GM19328 (cell line): ENCODE data around the gene PPM1D.
"Not testable (repeated sequence)": the region's sequence is repeated elsewhere in the genome, so short reads cannot be mapped to it uniquely, and the experiment has no call there.

Experiments
- ATAC-seq: cut with Tn5 transposase; IDR thresholded peaks from one replicate; pipeline ENCODE4 v1.9.1; 2021; ENCODE audit warnings: mild to moderate bottlenecking, moderate library complexity; ENCODE audit not compliant: unreplicated experiment

Gene PPM1D

DNA sequence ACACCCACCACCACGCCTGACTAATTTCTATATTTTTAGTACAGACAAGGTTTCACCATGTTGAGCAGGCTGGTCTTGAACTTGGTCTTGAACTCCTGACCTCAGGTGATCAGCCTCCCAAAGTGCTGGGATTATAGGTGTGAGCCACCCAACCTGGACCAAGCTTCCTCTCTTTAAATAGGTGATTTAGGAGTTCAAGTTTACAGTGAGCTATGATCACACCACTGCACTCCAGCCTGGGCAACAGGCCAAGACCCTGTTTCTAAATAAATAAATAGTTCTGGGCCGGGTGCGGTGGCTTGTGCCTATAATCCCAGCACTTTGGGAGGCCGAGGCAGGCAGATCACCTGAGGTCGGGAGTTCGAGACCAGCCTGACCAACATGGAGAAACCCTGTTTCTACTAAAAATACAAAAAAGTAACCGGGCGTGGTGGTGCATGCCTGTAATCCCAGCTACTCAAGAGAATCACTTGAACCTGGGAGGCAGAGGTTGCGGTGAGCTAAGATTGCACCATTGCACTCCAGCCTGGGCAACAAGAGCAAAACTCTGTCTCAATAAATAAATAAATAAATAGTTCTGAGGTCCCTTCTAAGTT is 6.5 kb upstream of the PPM1D start:
- ATAC-seq: not testable (repeated sequence)

GRCh38 chr17:60594170-60594569 is 5.8 kb upstream of the PPM1D start:
- not testable (repeated sequence) for ATAC-seq

GRCh38 chr17:60594734-60595133 is 5.3 kb upstream of the PPM1D start:
- ATAC-seq: no peak

GRCh38 chr17:60597297-60597696 is 2.7 kb upstream of the PPM1D start:
- ATAC-seq: no peak

DNA sequence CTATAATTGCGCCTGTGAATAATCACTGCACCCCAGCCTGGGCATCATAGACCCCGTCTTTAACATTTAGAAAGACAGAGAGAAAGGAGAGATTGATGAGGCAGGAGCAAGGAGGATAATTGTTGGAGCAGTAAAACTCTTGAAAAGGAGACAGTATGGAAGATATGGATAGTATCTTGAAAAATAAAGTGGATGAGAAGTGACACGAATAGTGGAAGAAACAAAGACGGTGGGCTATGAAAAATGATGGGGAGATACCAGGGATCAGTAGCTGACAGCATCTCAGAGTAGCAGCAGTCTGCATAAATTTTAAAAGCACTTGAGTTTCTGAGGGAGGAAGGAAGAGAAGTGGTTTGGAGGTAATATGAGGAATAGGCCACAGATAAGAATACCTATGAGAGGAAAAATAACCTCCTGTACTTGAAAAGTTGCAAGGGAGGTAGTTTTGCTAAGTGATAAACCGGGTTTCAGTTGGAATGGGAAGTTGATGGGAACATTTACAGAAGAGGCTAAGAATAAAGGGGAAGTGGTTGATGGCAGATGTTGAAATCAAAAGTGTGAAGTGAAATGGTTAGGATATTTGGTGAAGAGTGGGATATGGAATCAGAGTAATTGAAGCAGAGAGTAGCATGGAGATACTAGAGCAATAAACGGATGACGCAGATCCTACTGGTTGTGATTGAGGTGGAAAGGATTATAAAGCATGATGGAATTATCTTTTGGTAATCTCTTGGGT is 1.8 kb upstream of the PPM1D start:
- ATAC-seq: no peak

- no peak for ATAC-seq
These were observed 773 bp upstream of the PPM1D start for GRCh38 chr17:60599220-60599619.

DNA sequence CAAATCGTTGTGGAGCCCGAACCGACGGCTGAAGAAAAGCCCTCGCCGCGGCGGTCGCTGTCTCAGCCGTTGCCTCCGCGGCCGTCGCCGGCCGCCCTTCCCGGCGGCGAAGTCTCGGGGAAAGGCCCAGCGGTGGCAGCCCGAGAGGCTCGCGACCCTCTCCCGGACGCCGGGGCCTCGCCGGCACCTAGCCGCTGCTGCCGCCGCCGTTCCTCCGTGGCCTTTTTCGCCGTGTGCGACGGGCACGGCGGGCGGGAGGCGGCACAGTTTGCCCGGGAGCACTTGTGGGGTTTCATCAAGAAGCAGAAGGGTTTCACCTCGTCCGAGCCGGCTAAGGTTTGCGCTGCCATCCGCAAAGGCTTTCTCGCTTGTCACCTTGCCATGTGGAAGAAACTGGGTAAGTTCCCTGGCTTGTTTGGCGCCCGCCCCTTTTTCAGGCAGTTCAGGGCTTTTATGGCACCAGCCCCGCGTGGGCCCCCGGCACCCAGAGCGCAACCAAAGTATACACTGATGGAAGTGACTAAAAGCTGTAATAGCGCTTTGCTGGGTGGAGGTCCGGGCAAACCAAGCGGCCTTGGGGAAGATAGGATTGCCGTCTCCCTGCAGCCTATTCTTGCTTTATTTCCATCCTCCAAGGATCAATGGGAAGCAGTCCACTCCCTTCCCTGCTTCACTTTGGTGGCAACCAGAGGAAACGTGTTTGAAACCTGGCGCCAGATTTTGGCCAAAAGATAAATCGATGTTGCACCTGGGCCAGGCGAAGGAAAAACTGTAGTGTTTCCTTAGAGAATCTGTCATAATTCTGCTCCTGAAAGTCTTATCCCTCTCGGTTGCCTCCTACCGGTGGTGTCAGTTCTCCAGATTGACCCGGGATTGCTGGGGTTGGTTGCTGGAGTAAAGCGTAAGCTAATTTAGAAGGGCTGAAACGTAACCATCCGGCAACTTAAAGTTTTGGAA is 775 bp downstream of the PPM1D start:
- ATAC-seq: no peak

GRCh38 chr17:60601447-60602384 is 1.7 kb downstream of the PPM1D start:
- no peak for ATAC-seq

GRCh38 chr17:60602385-60602742 is 2.4 kb downstream of the PPM1D start:
- ATAC-seq: no peak

DNA sequence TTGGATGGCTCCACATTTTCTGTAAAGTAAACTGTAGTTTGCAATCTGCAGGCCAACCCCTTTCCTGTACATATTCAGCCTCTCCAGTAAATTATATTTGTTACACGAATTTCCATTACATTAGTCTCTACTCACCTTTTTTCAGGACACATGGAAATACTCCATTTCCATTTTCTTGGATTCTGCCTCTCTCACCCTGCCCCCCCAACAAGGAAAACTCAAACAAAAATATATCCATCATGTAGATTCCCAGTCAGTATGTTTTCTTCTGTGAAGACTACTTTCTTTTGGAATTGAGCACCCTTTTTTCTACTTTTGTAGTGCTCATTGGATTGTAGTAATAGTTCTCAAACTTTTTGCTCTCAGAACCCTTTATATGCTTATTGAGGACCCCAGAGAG is 2.9 kb downstream of the PPM1D start:
- no peak for ATAC-seq

DNA sequence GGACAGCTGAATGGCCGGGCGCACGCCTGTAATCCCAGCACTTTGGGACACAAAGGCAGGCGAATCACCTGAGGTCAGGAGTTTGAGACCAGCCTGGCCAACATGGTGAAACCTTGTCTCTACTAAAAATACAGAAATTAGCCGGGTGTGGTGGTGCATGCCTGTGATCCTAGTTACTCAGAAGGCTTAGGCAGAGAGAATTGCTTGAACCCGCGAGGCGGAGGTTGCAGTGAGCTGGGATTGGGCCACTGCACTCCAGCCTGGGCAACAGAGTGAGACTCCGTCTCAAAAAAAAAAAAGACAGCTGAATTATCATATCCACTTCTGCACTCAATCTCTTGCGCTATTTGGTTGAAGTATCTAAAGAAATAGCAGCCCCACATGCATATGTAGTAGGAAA is 3.5 kb downstream of the PPM1D start:
- ATAC-seq: not testable (repeated sequence)

DNA sequence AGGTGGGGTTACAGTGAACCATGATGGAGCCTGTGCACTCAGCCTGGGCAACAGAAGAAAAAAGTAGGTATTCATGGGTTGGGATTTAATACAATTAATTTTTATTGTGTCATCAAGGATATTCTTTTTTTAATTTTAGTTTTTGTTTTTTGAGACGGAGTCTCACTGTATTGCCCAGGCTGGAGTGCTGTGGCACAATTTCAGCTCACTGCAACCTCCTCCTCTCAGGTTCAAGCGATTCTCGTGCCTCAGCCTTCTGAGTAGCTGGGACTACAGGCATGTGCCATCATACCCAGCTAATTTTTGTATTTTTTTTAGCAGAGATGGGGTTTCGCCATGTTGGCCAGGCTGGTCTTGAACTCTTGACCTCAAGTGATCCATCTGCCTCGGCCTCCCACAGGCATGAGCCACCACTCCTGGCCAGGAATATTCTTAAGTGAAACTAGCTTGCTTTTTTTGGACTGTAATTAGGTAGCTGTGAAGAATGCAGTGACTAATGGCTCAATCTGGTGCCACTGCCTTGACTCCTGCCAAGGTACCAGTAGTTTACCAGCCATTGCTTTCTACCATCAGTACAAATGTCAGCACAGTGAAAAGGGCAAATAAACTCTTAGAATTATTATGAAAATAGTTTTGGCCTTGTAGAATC is 4.8 kb downstream of the PPM1D start:
- no peak for ATAC-seq

- no peak for ATAC-seq
These were observed 6.0 kb downstream of the PPM1D start for GRCh38 chr17:60606036-60606435.

DNA sequence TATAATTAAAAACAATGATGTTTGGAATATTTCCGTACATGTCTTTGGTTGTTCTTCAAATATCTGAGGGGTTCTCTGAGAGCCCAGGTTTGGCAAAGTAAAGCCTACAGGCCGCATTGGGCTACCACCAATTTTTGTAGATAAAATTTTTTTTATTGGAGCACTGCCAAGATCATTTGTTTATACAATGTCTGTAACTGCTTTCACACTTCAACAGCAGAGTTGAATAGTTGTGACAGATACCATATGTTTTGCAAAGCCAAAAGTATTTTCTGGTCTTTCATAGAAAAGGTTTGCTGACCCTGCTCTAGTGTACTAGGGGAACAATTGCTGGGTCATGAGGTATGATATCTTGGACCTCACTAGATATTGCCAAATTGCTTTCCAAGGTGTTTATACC is 10.5 kb downstream of the PPM1D start:
- ATAC-seq: no peak

GRCh38 chr17:60611321-60611720 is 11.3 kb downstream of the PPM1D start:
- ATAC-seq: not testable (repeated sequence)

- no peak for ATAC-seq
These were observed 13.3 kb downstream of the PPM1D start for GRCh38 chr17:60613325-60613724.

- not testable (repeated sequence) for ATAC-seq
These were observed 13.8 kb downstream of the PPM1D start for GRCh38 chr17:60613796-60614195.

- ATAC-seq: not testable (repeated sequence)
These were observed 14.3 kb downstream of the PPM1D start for GRCh38 chr17:60614247-60614646.

DNA sequence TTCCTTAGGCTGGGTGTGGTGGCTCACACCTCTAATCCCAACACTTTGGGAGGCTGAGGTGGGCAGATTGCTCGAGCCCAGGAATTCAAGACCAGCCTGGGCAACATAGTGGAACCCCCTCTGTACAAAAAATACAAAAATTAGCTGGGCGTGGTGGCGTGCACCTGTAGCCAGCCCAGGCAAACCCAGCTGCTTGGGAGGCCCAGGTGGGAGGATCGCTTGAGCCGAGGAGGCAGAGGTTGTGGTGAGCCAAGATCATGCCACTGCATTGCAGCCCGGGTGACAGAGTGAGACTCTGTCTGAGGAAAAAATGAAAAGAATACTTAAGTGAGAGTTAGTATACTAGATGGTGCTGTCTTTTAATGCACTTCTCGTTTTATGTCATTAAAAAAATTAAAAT is 15.1 kb downstream of the PPM1D start:
- no peak for ATAC-seq

- ATAC-seq: no peak
These were observed 15.8 kb downstream of the PPM1D start for GRCh38 chr17:60615840-60616239.
